GM19023 (cell line): ENCODE data around the gene SEMA6A.
"Not testable (repeated sequence)": the region's sequence is repeated elsewhere in the genome, so short reads cannot be mapped to it uniquely, and the experiment has no call there.

ENCODE experiments used
- ATAC-seq: cut with Tn5 transposase; IDR thresholded peaks from one replicate; pipeline ENCODE4 v1.9.1; 2021; ENCODE audit warnings: mild to moderate bottlenecking, moderate library complexity; ENCODE audit not compliant: unreplicated experiment

SEMA6A gene

DNA sequence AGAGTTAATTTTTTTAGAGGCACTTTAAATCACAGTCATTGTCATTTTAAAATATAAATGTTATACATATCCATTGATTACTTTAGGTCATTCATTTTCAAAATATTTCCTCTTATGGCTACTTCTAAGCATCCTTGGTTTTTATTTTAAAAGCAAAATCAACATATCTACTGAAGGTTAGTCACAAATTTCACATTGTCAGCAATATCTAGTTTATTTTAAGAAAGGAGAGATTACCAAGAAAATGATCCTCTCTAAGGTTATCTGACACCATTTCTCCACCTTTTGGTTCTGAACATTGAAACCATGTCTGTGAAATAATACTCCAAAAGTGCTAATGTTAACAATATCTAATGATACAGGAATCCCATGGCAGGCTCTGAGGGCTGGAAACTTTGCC is 24.5 kb downstream of the SEMA6A start:
- ATAC-seq, result no peak

- no peak for ATAC-seq
These were observed 27.9 kb downstream of the SEMA6A start for GRCh38 chr5:116546743-116547124.

- no peak for ATAC-seq
These were observed 28.4 kb downstream of the SEMA6A start for GRCh38 chr5:116546033-116546742.

GRCh38 chr5:116545465-116545864 is 29.2 kb downstream of the SEMA6A start:
- not testable (repeated sequence) for ATAC-seq

DNA sequence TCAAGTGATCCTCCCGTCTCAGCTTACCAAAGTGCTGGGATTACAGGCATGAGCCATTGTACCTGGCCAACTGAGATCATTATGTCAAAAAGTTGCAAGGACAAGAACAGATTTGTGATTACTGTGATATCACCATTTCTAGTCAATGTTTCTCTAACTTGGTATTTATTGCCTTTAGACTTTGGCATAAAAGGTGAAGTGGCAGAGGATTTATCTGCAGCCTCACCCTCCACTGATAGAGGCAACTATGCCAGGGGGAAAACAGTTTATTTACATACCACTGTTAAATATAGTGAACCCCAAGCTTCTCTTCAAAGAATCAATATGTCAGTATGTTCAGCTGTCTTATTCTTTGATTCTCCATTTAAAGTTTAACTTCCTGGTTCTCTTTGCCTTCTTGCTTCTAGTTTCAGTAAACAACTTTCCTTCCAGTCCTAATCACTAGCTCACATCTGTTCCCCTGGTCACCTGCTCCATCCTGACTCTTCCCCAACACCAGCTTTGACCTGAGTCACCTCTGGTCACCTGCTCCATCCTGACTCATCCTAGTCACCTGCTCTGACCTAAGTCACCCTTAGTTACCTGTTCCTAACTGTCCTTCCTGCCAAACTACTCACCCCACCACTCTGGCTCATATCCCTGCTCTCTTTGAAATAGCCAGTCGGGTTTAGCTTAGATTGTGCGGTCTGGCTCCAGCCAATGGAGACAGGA is 29.9 kb downstream of the SEMA6A start:
- no peak for ATAC-seq

DNA sequence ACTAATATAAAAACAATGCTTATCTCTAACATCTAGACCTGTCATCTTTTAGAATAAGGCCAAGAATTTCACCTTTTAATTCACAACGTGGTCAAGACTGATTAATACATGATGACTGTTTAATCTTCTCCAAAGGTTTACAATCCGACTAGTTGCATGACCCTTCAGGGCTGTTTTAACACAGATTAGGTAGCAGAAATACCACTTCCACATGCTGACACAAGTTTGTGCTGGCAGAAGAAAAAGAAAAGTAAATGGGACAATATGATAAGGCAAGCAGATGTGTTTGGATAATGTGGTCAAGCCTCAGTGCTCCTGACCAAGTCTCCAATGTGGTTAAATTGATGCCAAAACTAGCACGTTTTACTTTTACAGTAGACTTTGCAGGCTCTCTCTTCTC is 31.1 kb downstream of the SEMA6A start:
- ATAC-seq, result no peak

DNA sequence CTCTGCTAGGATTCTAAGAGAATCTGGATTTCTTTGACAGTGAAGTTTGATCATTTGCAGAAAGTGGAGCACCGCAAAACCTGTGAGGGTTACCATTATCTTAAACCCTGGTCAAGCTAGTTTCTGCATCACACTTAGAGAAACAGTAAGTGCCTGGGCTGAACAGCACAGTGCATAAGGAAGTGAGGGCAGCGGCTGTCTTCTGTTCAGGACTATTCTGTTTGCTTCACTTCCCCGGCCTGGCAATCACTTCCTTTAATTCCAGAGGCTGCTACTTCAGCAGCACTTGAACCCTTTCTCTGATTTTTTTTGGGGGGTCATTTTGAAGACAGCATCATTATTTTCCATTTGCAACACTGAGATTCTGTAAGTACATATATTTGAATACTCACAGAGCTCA is 32.0 kb downstream of the SEMA6A start:
- no peak for ATAC-seq

DNA sequence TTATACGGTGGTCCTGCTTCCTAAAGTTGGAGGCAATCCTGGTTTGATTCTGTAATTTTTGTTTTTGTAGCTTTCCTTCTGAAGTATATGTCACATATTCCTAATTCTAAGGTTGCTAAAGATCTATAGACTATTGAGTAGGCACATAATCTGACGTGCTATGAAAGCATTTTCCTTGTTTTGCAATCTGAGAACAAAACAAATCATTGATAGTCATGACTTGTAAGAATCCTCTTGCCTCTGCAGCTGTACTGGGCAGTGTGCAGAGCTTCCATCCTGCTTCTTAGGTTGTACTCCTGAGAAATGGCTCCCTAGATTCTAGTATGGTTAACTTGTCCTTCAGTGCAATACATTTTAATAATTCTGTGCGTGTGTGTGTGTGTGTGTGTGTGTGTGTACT is 35.4 kb downstream of the SEMA6A start:
- ATAC-seq, result no peak

DNA sequence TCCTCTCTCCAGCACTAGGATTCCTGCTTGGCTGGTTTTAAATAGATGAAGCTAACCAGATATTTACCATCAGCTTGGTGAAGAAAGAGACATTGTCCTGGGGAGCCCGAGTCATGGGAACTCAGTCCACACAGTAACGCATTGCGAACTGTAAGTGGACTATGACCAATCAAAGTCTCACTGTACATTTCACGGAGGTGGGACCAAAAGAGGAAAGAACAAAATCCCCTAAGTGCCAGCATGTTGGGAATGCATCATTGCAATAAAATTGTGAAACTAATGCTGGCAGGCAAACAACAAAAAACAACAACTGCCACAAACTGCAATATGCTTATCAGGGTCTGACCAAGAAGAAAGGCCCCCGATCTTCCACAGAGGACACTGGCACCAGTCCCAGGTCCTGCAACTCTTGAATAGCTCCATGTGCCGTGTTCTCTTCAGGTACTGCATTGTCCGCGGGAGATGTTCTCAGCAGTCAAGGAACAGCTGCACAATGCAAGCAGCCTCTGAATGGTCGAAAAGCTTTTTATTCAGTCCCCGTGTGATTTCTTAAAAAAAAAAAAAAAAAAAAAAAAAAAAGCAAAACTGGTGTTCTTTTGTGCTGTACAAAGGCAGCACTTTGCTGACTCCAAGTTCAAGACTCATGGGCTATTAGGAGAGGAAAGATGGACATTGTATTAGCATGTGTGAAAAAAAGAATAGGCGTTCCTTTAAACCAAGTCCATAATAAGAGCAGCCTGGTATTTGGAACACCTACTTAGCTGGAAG is 38.1 kb downstream of the SEMA6A start:
- ATAC-seq, result no peak

GRCh38 chr5:116534964-116535651 is 39.5 kb downstream of the SEMA6A start:
- ATAC-seq, result no peak

GRCh38 chr5:116532762-116533525 is 41.7 kb downstream of the SEMA6A start:
- peak; percentile 58 for ATAC-seq

GRCh38 chr5:116531635-116532034 is 43.0 kb downstream of the SEMA6A start:
- ATAC-seq, result no peak

DNA sequence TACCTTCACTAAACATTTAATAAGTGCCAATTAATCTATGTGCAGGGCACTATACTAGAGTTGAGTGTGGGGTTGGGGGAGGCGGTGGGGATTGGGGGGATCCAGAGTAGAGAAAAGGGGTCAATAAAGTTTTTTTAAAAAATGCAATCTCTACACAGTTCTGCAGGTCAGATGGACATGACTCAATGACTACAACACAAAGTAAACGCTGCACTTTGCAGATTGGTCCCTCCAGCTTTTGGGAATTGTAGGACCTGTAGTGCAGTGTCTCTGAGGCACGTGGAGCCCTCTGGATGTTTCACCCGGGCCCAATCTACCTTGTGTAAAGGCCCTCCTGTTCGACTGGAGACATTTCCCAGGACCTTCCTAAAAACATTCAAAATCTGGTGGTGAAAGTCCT is 43.5 kb downstream of the SEMA6A start:
- no peak for ATAC-seq

DNA sequence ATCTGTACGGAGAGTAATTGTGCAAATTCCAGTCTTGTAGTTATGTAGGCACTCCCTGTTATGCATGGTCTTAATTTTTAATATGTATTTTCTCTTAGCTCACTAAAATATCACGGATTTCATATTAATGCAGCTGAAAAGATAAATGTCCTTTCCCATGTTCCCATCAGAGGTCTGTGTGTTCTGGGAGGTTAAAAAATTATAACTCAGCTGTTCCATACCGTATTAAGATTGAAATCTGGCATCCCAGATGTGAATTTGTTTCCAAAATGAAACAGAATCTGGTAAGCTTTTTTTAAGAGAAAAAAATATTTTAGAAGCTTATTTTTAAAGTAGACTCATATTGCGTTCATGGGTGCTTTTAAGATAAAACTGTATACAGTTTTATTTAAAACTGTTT is 44.3 kb downstream of the SEMA6A start:
- ATAC-seq, result no peak

DNA sequence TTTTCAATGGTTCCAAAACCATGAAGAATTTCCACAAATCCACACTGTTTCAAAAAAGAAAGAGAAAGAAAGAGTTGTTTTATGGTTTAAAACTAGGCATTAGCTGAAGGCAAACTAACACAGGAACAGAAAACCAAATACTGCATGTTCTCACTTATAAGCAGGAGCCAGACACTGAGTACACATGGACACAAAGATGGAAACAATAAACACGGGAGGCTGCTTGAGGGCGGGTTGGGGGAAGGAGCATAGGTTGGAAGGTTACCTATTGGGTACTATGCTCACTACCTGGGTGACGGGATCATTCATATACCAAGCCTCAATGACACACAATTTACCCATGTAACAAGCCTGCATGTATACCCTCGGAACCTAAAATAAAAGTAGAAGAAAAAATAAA is 45.0 kb downstream of the SEMA6A start:
- ATAC-seq, result no peak

DNA sequence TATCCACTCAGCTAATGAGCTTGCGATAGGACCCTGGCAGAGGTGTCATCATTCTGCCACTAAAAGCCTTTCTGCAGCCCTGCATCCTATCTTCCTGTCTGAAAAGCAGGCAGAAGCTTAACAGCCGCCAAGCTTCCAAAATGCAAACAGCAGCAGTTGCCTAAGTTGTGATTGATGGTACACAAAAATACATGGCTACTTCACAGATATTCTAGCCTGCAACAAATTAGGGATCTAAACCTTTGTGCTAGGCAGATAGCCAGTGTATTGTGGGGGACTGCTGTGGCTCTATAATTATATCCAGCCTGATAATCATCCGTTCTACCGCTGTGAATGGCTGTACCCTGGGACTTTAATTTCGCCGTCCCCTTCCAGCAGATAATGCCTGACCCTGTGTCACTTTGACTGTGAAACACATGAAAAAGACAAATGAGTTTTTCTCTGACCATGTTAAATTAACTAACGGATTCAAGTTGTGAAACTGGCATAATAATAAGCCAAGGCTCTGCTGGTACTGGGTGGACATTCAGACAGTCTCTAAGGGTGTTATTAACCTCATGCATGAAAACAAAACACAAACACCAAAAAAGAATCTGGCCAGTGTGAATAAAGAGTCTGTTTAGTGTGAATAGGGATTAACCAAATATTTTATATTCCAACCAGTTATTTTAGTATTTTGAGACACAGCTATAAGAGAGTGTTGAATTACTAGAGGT is 45.9 kb downstream of the SEMA6A start:
- ATAC-seq, result no peak

GRCh38 chr5:116527582-116527981 is 47.0 kb downstream of the SEMA6A start:
- ATAC-seq, result no peak

DNA sequence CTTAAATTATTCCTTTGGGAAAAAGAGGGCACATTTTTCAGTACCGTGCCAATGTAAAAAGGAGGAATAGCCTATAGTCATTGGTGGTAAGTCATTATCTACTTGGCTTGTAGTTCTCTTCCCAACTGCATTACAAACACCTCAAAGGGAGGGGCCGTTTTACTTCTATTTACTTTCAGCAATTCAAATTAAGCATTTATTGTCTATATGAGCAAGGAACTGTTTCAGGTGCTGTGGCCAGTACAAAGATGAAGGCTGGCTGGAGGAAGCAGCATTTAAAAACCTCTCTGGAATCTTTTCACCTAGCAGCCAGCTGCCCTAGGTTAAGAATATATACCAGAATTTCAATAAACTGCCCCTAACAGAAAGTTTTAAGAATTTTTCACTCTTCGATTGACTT is 48.9 kb downstream of the SEMA6A start:
- no peak for ATAC-seq

DNA sequence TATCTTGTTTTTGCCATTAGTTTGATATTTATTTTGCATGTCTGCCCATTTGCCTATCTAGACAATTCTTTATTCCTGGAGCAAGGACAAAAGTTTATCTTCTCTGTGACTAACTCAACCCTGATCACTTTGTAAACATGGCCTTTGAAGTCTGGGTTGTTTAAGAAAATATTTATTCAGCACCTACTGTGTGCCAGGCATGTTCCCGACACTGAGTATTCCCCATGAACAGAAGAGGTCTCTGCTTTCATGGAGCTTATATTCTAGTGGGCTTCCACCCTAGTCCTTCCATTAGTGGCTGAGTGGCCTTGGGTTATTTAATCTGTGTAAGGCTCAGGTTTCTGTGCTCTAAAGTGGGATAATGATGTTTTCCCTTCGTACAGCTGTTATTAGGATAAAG is 49.7 kb downstream of the SEMA6A start:
- ATAC-seq, result no peak
